ENCODE data around the gene NAA11.
A peak's percentile ranks its signal among the peaks of the same experiment; 100 is the strongest.
"Not testable (repeated sequence)": the region's sequence is repeated elsewhere in the genome, so short reads cannot be mapped to it uniquely, and the experiment has no call there.

NAA11 gene

GRCh38 chr4:79287718-79288117 is 38.1 kb downstream of the NAA11 start:
- POLR2A ChIA-PET, result no interaction called here
- no peak for DNase-seq
- H3K36me3 ChIP-seq (ENCODE audit: control insufficient read depth in 4 of 4, insufficient read depth in 4 of 4, low read length in 3 of 4), result no peaks in the 10 kb centered on the region
- no peak overlapping the region for H3K27ac ChIP-seq (ENCODE audit: insufficient read depth in 1 of 2, low read depth in 1 of 2, low read length in 2 of 2, poor library complexity in 1 of 2, severe bottlenecking in 2 of 2)
- H3K9me3 ChIP-seq (ENCODE audit: control extremely low read depth in 1 of 5, control insufficient read depth in 4 of 5, insufficient read depth in 2 of 5, low read depth in 1 of 5, low read length in 4 of 5), result no peaks in the 10 kb centered on the region
- CTCF ChIA-PET, result interaction anchor here (0.6 kb wide), 1 partner anchor 18 kb away, joined by 3 read pairs; no protein-coding TSS in a partner anchor
- H3K4me1 ChIP-seq (ENCODE audit: control extremely low read depth in 1 of 4, control insufficient read depth in 4 of 4, insufficient read depth in 4 of 4, low read length in 3 of 4), result no peaks in the 10 kb centered on the region
- no peak overlapping the region for H3K4me3 ChIP-seq (ENCODE audit: control insufficient read depth in 1 of 7, extremely low read depth in 1 of 7, insufficient read depth in 4 of 7, low read depth in 2 of 7, low read length in 6 of 7)
- H3K27me3 ChIP-seq (replicated peaks in 2 of 5; ENCODE audit: control insufficient read depth in 4 of 5, insufficient read depth in 5 of 5, low read length in 4 of 5), result peaks cover 0 to 2% (median 0%) of the 10 kb centered on the region in 5 experiments

GRCh38 chr4:79287076-79287475 is 38.8 kb downstream of the NAA11 start:
- DNase-seq, result no peak
- no peaks in the 10 kb centered on the region for H3K36me3 ChIP-seq (ENCODE audit: control insufficient read depth in 4 of 4, insufficient read depth in 4 of 4, low read length in 3 of 4)
- CTCF ChIA-PET, result no interaction called here
- no peaks in the 10 kb centered on the region for H3K9me3 ChIP-seq (ENCODE audit: control extremely low read depth in 1 of 5, control insufficient read depth in 4 of 5, insufficient read depth in 2 of 5, low read depth in 1 of 5, low read length in 4 of 5)
- no peak overlapping the region for H3K4me3 ChIP-seq (ENCODE audit: control insufficient read depth in 1 of 7, extremely low read depth in 1 of 7, insufficient read depth in 4 of 7, low read depth in 2 of 7, low read length in 6 of 7)
- no peaks in the 10 kb centered on the region for H3K27me3 ChIP-seq (replicated peaks in 2 of 5; ENCODE audit: control insufficient read depth in 4 of 5, insufficient read depth in 5 of 5, low read length in 4 of 5)
- no peaks in the 10 kb centered on the region for H3K4me1 ChIP-seq (ENCODE audit: control extremely low read depth in 1 of 4, control insufficient read depth in 4 of 4, insufficient read depth in 4 of 4, low read length in 3 of 4)
- no CpG with 5 or more reads among the region's 2 CpGs for WGBS (ENCODE audit: insufficient coverage)
- POLR2A ChIA-PET, result no interaction called here
- no peak overlapping the region for H3K27ac ChIP-seq (ENCODE audit: insufficient read depth in 1 of 2, low read depth in 1 of 2, low read length in 2 of 2, poor library complexity in 1 of 2, severe bottlenecking in 2 of 2)

GRCh38 chr4:79281566-79282359 is 44.1 kb downstream of the NAA11 start:
- CTCF ChIA-PET, result no interaction called here
- WGBS (ENCODE audit: insufficient coverage), result 100% methylated on average over 1 of the region's 1 CpG

GRCh38 chr4:79277467-79277866 is 48.4 kb downstream of the NAA11 start:
- H3K4me1 ChIP-seq (ENCODE audit: control extremely low read depth in 1 of 4, control insufficient read depth in 4 of 4, insufficient read depth in 4 of 4, low read length in 3 of 4); POLR2A ChIA-PET; DNase-seq; H3K27me3 ChIP-seq (replicated peaks in 2 of 5; ENCODE audit: control insufficient read depth in 4 of 5, insufficient read depth in 5 of 5, low read length in 4 of 5); H3K36me3 ChIP-seq (ENCODE audit: control insufficient read depth in 4 of 4, insufficient read depth in 4 of 4, low read length in 3 of 4); H3K9me3 ChIP-seq (ENCODE audit: control extremely low read depth in 1 of 5, control insufficient read depth in 4 of 5, insufficient read depth in 2 of 5, low read depth in 1 of 5, low read length in 4 of 5); H3K27ac ChIP-seq (ENCODE audit: insufficient read depth in 1 of 2, low read depth in 1 of 2, low read length in 2 of 2, poor library complexity in 1 of 2, severe bottlenecking in 2 of 2); H3K4me3 ChIP-seq (ENCODE audit: control insufficient read depth in 1 of 7, extremely low read depth in 1 of 7, insufficient read depth in 4 of 7, low read depth in 2 of 7, low read length in 6 of 7); CTCF ChIA-PET: not testable (repeated sequence)
- WGBS (ENCODE audit: insufficient coverage), result no CpG with 5 or more reads among the region's 7 CpGs

More at GRCh38 chr4:79281566-79282359, 44.1 kb downstream of the NAA11 start:
- no peaks in the 10 kb centered on the region for H3K27me3 ChIP-seq (replicated peaks in 2 of 5; ENCODE audit: control insufficient read depth in 4 of 5, insufficient read depth in 5 of 5, low read length in 4 of 5)
- no peaks in the 10 kb centered on the region for H3K36me3 ChIP-seq (ENCODE audit: control insufficient read depth in 4 of 4, insufficient read depth in 4 of 4, low read length in 3 of 4)
- no peak overlapping the region for H3K4me3 ChIP-seq (ENCODE audit: control insufficient read depth in 1 of 7, extremely low read depth in 1 of 7, insufficient read depth in 4 of 7, low read depth in 2 of 7, low read length in 6 of 7)
- H3K9me3 ChIP-seq (ENCODE audit: control extremely low read depth in 1 of 5, control insufficient read depth in 4 of 5, insufficient read depth in 2 of 5, low read depth in 1 of 5, low read length in 4 of 5), result no peaks in the 10 kb centered on the region
- H3K27ac ChIP-seq (ENCODE audit: insufficient read depth in 1 of 2, low read depth in 1 of 2, low read length in 2 of 2, poor library complexity in 1 of 2, severe bottlenecking in 2 of 2), result no peak overlapping the region
- POLR2A ChIA-PET, result no interaction called here
- peak in 2 of 3 donors; percentile 17 to 24 for DNase-seq
- H3K4me1 ChIP-seq (ENCODE audit: control extremely low read depth in 1 of 4, control insufficient read depth in 4 of 4, insufficient read depth in 4 of 4, low read length in 3 of 4), result no peaks in the 10 kb centered on the region

GRCh38 chr4:79273915-79274314 is 51.9 kb downstream of the NAA11 start:
- POLR2A ChIA-PET, result no interaction called here

GRCh38 chr4:79272761-79273160 is 53.1 kb downstream of the NAA11 start:
- no CpG with 5 or more reads among the region's 4 CpGs for WGBS (ENCODE audit: insufficient coverage)
- no peak for DNase-seq
- no peaks in the 10 kb centered on the region for H3K9me3 ChIP-seq (ENCODE audit: control extremely low read depth in 1 of 5, control insufficient read depth in 4 of 5, insufficient read depth in 2 of 5, low read depth in 1 of 5, low read length in 4 of 5)
- no peaks in the 10 kb centered on the region for H3K36me3 ChIP-seq (ENCODE audit: control insufficient read depth in 4 of 4, insufficient read depth in 4 of 4, low read length in 3 of 4)
- ChIA-PET CTCF (no interaction called here), POLR2A (no interaction called here)
- H3K27ac ChIP-seq (ENCODE audit: insufficient read depth in 1 of 2, low read depth in 1 of 2, low read length in 2 of 2, poor library complexity in 1 of 2, severe bottlenecking in 2 of 2), result no peak overlapping the region
- no peak overlapping the region for H3K4me3 ChIP-seq (ENCODE audit: control insufficient read depth in 1 of 7, extremely low read depth in 1 of 7, insufficient read depth in 4 of 7, low read depth in 2 of 7, low read length in 6 of 7)
- no peaks in the 10 kb centered on the region for H3K27me3 ChIP-seq (replicated peaks in 2 of 5; ENCODE audit: control insufficient read depth in 4 of 5, insufficient read depth in 5 of 5, low read length in 4 of 5)
- H3K4me1 ChIP-seq (ENCODE audit: control extremely low read depth in 1 of 4, control insufficient read depth in 4 of 4, insufficient read depth in 4 of 4, low read length in 3 of 4), result no peaks in the 10 kb centered on the region

More at GRCh38 chr4:79273915-79274314, 51.9 kb downstream of the NAA11 start:
- Histone ChIP-seq H3K36me3 (ENCODE audit: control insufficient read depth in 4 of 4, insufficient read depth in 4 of 4, low read length in 3 of 4) (no peaks in the 10 kb centered on the region), H3K4me1 (ENCODE audit: control extremely low read depth in 1 of 4, control insufficient read depth in 4 of 4, insufficient read depth in 4 of 4, low read length in 3 of 4) (no peaks in the 10 kb centered on the region), H3K27ac (ENCODE audit: insufficient read depth in 1 of 2, low read depth in 1 of 2, low read length in 2 of 2, poor library complexity in 1 of 2, severe bottlenecking in 2 of 2) (no peak overlapping the region), H3K4me3 (ENCODE audit: control insufficient read depth in 1 of 7, extremely low read depth in 1 of 7, insufficient read depth in 4 of 7, low read depth in 2 of 7, low read length in 6 of 7) (no peak overlapping the region), H3K9me3 (ENCODE audit: control extremely low read depth in 1 of 5, control insufficient read depth in 4 of 5, insufficient read depth in 2 of 5, low read depth in 1 of 5, low read length in 4 of 5) (no peaks in the 10 kb centered on the region), H3K27me3 (replicated peaks in 2 of 5; ENCODE audit: control insufficient read depth in 4 of 5, insufficient read depth in 5 of 5, low read length in 4 of 5) (no peaks in the 10 kb centered on the region)
- WGBS (ENCODE audit: insufficient coverage), result no CpG with 5 or more reads among the region's 1 CpG
- no peak for DNase-seq
- CTCF ChIA-PET, result interaction anchor here (0.6 to 0.9 kb wide), 2 partner anchors 15 to 305 kb away, joined by 3 read pairs; no protein-coding TSS in a partner anchor

- no peak overlapping the region for H3K4me3 ChIP-seq (ENCODE audit: control insufficient read depth in 1 of 7, extremely low read depth in 1 of 7, insufficient read depth in 4 of 7, low read depth in 2 of 7, low read length in 6 of 7)
- ChIA-PET POLR2A (no interaction called here), CTCF (no interaction called here)
- H3K27me3 ChIP-seq (replicated peaks in 2 of 5; ENCODE audit: control insufficient read depth in 4 of 5, insufficient read depth in 5 of 5, low read length in 4 of 5), result no peaks in the 10 kb centered on the region
- H3K9me3 ChIP-seq (ENCODE audit: control extremely low read depth in 1 of 5, control insufficient read depth in 4 of 5, insufficient read depth in 2 of 5, low read depth in 1 of 5, low read length in 4 of 5), result no peaks in the 10 kb centered on the region
- DNase-seq, result no peak
- no peaks in the 10 kb centered on the region for H3K4me1 ChIP-seq (ENCODE audit: control extremely low read depth in 1 of 4, control insufficient read depth in 4 of 4, insufficient read depth in 4 of 4, low read length in 3 of 4)
- no peaks in the 10 kb centered on the region for H3K36me3 ChIP-seq (ENCODE audit: control insufficient read depth in 4 of 4, insufficient read depth in 4 of 4, low read length in 3 of 4)
- H3K27ac ChIP-seq (ENCODE audit: insufficient read depth in 1 of 2, low read depth in 1 of 2, low read length in 2 of 2, poor library complexity in 1 of 2, severe bottlenecking in 2 of 2), result no peak overlapping the region
Measured at GRCh38 chr4:79272126-79272525, 53.7 kb downstream of the NAA11 start.
